GM21381 (cell line): ENCODE data around the gene ANKRD63.

Experiments
- ATAC-seq: cut with Tn5 transposase; IDR thresholded peaks from one replicate; pipeline ENCODE4 v1.9.1; 2021; ENCODE audit warnings: mild to moderate bottlenecking, moderate library complexity; ENCODE audit not compliant: unreplicated experiment

Gene ANKRD63

DNA sequence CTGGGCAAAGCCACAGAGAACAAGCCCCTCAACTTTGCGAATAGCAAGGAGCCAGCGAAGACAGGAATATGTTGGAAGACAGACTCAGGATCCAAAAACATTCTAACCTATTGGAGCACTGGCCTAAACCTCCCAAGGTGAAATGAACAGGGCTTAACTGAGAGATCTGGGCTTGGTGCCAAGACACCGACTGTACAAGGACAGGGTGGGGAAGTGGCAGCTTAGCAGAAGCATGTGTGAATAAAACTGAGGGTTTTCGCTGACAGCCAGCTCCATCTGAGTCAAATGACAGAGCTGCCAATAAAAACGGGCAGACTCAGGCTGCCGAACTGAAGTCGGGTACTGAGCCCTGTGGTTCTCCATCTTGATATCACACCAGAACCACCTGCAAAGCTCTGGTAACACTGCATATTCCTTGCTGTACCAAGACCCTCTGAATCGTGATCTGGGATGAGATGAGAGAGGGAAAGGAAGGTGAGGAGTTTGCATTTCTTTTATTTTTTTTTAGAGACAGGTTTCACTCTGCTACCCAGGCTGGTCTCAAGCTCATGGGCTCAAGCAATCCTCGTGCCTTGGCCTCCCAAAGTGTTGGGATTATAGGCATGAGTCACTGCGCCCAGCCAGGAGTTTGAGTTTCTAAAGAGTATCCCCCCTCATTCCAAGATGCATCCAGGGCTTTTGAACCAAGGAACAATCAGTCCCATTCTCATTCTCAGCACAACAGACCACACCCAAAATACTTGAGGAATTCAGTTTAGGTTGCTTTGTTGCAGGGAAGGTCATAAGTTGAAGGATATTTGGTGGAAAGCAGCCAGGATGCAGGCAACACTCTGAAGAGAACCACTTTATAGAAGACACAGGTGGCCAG, 30.9 kb upstream of the ANKRD63 start:
- ATAC-seq = no peak

DNA sequence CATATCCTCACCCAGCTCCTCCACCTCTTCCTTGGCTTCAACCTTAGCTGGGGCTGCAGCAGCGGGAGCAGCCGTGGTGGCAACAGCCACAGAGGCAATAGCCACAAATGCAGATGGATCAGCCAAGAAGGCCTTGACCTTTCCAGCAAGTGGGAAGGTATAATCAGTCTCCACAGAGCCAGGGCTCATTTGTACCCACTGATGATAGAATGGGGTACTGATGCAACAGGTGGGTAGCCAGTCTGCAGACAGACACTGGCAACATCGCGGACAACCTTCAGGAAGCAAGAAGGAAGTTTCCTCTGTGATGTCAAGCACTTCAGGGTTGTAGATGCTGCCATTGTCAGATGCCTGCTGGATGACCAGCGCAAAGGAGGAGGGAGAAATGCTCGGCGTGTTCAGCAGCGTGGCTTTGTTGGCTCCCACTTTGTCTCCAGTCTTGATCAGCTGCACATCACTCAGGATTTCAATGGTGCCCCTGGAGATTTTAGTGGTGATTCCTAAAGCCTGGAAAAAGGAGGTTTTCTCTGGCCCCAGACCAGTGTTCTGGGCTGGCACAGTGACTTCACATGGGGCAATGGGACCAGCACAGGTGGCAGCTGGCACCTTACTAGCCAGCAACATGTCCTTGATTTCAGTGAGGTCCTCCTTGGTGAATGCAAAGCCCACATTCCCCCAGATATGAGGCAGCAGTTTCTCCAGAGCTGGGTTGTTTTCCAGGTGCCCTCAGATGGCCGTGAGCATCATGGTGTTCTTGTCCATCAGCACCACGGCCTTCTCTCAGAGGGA, 29.7 kb upstream of the ANKRD63 start:
- no peak for ATAC-seq

DNA sequence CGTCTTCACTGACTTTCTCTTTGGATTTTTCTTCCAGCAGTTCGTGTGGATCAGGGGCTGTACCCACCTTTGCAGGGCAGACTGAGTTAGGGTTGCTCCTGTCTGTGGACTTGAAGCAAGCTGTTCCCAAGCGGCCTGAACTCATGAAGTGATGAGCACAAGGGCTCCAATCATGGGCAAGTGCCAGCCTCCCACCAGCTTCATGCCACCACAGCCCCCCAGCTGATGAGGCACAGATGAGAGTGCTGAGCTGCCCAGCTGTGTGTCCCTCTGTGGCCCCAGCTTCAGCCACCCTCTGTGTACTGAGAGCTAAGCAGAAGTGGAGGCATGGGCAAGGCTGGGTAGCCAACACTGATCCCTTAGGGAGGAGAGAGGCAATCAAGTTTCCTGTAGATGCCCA, 28.1 kb upstream of the ANKRD63 start:
- no peak for ATAC-seq

DNA sequence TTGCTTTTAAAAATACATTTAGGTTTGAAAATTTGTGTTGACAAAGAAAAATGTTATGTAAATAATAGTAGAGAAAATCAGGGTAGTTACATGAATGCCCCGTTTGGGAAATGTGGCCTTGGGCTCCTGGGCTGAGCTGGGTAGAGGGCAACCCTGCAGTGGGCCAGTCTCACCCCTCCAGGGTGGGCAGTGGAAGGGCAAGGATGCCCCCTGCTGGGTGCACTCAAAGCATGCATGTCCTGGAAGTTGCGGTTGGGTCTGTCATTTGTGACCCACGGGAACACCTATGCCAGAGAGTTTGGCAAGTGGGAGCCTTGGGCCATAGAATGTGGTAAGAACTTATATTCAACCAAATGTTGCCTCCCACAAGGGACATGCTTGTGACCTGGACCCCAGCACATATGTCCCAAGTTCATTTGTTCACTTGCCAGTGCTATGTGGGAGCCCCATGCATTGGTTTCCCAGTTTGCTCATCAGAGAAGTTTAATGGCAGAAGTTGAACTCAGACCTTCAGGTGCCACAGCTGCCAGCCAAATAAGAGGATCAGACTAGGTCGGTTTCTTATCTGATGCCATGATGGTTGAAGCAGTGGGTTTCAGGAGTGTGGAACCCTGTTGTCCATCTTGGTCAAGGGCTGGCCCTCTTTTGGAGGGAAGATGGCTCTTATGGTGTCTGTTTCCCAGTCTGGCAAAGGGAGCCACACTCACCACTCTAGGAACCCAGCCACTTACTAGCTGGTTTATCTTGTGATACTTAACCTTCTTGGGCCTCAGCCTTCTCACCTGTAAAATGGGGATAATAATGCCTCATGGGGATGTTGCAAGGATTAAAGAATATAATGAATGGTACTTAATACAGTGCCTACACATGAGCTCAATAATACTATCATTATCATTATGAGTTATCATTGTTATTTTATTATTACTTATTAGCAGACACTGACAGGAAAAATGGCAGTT, 27.4 kb upstream of the ANKRD63 start:
- ATAC-seq = no peak

DNA sequence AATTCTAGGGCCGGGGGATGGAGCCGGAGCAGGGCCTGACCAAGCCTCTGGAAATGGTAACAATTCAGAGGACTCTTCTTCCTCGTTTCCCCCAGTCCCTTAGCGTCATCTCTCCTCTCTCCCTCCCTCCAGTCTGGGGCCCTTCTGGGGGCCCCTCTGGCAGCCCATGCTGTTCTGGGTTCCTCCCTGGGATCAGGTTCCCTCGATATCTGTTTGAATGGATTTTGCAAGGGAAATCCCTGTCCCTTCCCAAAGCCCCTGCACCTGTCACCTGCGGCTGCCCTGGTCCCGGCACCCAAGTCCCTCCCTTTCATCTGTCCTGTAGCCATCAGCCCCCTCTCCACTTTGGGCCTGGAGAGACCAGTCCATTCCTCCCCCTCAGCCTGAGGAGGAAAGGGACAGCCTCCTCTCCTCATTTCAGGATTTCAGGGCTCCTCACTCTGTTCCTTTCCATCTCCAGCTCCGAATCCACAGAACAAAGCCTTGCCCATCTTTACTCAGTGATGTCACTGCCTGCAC, 26.5 kb upstream of the ANKRD63 start:
- ATAC-seq = no peak

DNA sequence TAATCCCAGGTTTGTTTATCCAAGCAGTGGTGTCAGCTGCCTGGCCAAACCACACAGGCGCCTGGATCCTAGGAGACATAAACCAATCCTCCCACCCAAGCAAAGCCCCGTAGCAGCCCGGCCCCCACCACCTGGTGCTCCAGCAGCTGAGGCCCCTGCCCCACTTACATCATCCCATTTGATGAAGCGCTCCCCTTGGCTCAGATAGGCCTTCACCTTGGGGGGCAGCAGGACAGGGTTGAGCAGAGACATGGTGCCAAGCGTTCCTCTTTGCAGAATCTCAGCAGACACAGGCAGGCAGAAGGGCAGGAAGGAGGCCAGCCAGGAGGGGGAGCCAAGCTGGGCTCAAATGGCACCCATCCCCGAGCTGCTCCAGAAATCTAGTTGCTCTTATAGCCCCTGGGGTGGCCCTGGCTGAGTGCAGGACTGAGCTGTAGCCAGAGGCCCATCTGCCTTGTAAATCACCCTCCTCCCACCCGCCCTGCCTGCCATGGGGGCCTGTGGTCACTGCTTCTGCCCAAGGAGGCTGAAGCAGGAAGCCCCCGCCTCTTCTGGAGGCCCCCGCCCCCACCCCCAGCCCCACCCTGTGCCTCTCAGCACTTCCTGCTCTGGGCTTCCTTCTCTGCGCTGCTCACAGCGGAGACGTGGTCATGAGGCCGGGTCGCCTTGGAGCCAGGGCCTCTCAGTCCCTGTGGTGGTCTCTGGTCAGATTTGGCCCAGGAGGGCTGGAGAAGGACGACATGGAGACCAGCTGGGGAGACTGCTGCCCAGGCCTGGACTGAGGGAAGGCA, 24.8 kb upstream of the ANKRD63 start, which contains the start of gene PLCB2:
TSS of gene PLCB2 (minus strand) at position 515 of the 791 bp plus-strand sequence. CDS start at position 252, 263 bp downstream.
- peak; percentile 48 for ATAC-seq

DNA sequence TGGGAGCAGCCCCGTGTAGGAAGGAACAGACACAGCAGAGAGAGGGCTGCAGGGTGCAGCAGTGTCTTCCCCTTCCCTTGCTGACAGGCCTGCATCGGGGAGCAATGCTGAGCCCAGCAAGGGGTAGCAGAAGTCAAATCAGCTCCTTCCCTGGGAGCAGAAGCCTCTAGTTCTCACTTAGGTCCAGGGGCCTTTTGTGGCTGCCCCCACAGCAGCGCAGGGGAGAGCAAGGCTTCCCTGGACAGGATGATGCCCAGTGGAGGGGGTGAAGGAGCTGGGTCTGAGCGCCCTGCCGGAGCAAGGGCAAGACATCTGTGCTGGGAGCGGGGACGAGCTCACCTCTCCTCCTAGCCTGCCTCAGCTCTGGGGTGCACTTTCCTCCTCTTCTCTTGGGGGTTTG, 24.0 kb upstream of the ANKRD63 start:
- no peak for ATAC-seq

DNA sequence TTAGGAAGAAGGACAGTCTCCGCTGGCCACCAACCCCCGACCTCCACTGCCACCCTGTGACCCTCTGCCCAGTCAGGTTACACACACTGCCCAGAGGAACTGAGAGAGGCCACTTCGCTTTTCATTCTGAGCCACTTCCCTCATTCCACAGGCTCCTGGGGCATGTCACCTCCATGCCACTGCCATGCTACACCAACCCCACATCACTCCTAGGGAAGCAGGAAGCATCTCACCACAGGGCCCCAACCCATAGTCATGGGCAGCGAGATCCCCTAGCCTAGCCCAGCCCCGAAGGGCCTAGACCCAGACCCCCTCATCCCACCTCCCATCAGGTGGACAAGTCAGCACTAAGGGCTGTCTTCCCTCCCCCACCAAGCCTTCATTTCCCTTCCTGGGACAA, 23.5 kb upstream of the ANKRD63 start:
- no peak for ATAC-seq

DNA sequence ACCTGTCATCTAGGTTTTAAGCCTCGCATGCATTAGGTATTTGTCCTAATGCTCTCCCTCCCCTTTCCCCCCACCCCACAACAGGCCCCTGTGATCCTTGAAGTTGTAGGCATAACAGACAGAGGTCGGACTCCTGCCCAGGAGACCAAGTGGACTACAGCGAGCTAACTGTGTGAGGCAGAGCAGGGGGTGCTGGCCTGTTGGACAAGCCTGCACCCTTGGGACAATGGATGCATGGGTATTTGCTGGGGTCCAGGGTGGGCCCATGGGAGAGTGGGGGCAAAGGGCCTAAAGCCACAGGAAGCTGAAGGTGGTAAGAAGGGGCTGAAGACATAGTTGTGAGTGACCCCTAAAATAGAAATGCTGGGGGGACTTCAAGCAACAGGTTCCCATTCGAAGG, 22.4 kb upstream of the ANKRD63 start:
- no peak for ATAC-seq

DNA sequence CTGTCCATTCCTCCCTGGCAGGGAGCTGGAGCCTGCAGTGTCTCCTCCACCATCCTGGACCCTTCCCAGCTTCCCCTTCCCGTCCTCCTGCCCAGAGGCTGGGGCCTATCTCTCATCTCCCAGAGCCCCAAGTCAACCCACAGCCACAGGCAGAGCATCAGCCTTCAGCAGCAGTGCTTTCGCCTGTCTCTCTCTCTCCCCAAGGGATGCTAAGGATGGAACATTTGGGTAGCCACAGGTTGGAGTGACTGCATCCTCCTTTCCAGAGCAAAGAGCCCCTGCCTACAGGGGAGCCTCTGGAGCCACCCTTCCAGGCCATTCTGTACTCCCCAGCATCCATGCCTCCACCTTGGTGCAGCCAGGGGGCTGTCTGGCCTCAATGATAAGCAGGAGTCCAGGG, 20.7 kb upstream of the ANKRD63 start:
- ATAC-seq = no peak

DNA sequence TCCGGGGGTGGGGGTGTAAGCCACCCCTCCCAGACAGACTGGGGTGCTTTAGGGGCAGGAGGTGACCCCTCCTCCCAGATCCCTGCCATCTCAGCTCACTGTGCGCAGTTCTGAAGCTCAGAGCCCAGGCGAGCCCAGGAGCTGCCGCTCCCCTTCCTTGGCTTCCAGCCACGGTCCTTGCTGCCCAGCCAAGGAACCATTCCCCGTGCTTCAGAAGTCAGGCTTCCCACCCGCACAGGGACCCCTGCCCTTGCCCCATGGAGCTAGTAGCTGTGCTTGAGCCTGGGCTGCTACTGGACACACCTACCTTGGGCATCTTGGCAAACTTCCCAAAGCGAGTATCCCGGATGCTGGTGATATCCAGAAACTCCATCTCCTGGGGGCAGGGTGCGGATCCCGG, 20.1 kb upstream of the ANKRD63 start:
- ATAC-seq = no peak

DNA sequence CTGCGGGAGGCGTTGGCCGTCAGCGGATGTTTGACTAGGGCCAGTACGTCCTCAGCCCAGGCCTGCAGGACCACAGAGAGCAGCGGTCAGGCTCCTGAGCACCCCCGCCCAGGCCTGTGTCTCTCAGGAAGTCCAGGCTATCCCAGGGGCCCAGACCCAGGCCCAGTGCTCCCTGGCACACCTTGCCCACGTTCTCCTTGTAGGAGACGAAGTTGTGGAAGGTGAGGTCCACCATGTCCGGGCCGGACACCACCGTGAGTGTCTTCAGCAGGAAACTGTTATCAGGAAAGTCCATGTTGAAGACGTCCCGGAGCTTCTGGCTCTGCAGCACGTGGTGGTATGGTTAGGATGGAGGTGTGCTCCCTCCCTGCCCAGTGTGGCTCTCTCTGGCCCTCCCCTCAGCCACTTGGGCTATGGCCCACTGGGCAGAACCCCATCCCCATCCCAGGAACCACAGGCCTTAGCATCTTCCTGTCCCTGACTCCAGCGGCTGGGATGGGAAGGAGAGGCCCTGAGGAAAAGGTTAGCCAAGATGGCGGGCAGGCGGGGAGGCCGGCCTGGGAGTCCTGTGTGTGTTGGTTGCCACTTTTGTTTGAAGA, 19.5 kb upstream of the ANKRD63 start:
- ATAC-seq = no peak

DNA sequence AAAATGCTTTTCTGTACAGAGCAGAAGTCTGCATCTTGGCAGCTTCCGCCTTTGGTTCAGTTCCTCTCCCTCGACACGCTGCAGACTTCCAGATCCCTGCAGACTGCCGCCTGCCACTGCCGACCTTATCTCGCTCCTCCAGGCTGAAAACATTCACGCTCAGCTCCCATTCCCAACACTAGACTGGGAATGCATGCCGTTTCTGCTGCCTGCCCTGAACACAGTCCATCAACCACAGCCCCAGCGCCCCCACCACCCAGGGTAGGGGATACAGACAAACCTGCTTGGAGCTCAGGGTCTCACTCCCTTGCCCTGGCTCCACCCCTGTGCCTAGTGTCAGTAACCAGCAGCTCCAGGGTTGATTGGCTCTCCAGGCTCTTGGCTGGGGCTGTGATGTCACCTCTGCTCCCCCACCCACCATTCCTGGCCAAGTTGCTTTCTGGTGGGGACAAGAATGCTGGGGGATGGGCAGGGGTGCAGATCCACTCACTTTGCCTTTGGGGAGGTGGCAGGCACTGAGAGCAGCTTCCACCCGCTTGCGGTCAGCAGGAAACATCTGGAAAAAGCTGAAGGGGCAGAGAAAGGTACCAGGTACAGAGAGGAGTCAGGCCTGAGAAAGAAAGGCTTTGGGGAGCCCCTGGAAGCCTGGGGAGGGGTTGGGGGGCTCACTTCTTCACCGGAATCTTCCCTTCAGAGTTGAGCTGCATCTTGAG, 18.8 kb upstream of the ANKRD63 start:
- no peak for ATAC-seq

DNA sequence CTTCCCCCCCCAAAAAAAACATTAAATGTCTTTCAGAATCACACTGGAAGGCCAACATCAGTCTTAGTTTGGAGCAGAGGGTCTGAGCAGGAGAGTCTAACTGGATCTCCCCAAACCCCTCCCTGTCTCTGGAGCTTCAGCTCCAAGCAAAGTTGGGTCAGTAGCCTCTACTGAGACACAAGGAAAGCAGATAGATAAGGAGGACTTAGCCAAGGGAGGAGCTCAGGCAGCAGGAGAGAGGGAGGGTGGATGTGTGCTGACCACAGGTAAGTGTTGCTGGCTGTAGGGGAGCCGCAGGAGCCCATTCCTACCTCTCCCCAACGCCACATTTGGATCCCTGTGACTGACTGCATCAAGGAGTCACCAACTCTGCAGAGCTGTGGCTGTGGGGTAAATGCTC, 17.9 kb upstream of the ANKRD63 start:
- ATAC-seq = no peak

DNA sequence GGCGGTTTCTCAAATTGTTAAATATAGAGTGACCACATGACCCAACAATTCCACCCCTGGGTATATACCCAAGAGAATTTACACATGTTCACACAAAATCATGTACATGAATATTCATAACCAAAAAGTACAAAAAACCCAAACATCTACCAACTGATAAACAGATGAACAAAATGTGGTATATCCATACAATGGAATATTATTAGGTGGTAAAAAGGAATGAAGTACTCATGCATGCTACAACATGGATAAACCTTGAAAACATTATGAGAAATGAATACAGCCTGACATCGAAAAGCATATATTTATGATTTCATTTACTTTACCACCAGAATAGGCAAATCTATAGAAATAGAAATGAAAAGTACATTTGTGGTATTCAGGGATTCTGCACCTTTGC, 17.5 kb upstream of the ANKRD63 start:
- ATAC-seq = no peak

DNA sequence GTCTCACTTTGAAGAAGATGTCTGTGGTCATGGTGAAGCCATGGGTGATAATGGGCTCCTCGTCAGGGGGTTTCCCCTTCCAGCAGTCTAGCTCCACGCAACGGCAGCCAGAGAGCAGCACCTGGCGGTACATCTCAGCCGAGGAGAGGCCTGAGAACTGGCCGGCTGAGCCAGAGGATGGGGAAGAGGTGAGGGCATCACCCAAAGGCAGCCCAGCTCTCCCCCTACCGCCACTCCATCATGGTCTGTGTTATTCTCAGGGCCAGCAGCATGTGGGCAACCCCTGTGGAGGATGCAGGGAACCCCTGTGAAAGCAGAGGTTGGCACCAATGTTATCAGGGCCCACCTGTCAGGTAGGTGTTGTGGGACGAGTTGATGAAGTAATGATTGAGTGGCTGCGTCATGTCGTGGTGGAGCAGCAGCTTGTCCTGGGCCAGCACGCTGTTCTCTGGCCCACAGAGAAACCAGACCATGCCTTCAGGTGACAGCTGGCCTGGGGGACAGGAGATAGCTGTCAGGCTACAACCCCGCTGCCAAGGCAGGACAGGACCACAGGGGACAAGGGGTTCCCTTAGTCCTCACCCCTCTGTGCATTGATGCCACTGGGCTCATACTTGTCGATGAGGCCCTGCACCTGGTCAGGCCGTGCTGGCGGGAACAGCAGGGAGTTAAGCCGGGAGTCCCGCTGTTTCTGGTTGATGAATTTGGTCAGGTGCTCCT, 15.5 kb upstream of the ANKRD63 start:
- no peak for ATAC-seq

DNA sequence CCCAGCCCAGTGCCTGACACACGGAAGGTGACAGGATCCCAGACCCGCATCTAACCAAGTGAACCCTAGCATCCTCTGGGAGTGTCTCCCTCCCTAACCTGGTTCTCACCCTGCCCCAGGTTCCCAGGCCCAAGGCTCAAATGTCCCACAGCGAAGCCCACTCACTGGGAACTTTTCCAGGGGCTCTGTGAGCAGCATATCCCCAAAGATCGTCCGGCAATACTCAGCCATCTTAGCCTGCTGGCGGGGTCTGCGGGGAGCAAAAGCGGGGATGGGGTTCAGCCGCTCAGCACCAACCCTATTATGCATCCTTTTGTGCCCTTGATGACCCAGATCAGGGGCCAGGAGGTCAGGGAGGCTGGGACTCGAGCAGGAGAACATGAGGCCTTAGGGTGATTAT, 14.5 kb upstream of the ANKRD63 start:
- ATAC-seq = no peak

DNA sequence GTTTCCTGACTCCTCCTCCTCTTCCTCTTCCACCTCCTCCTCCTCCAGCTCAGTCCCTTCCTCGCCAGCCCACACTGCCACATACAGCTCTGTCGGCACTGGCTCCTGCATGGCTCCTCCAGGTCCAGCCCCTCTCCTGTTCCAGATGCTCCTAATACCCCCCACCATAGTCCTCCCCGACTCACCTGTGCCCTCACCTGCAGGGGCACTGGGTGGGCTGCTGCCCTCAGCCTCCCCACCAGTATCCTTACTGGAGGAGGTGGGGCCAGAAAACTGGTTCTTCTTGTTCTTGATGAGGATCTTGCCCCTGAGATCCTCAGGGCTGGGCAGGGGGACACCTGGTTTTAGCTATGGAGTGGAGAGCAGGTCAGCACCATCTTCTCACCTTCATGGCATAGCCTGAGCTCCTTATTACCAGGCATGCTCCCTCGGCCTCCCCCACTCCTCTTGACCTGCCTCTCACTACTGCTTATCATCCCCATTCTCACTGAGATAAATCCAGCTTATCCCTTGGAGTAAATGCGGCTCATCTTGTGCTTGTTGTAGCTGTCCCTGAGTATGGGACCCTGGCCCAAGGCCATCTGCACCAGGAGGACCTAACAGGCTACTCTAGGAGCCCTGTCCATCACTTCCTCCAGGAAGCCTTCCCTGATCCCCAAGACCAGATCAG, 13.8 kb upstream of the ANKRD63 start:
- no peak for ATAC-seq
